Right lobe of liver (tissue), 4 donors: ENCODE results near the gene ZNF341.

Source experiments
- POLR2A ChIP-seq: fragments of 450-650 bp; IDR thresholded peaks from one replicate; pipeline ENCODE4 v1.6.1; 2017; ENCODE audit warnings: antibody characterized with exemption, mild to moderate bottlenecking
- TF ChIP-seq, protein P1 (sequence below), 4 donors: fragments of 200-600 bp in 3 of 4; fragments of 450-650 bp in 1 of 4; IDR thresholded peaks; one replicate each; pipeline versions ENCODE4 v1.5.1 to v1.8.0; 2016 to 2022; ENCODE audit warnings: antibody characterized with exemption in 4 of 4, mild to moderate bottlenecking in 2 of 4
- donor health status: DM: no; HTN: no; CAD: no.
- donor health status: DM: no; HTN: no; CAD: no.
- donor health status: DM: no; HTN: yes; CAD: no.

DNA sequence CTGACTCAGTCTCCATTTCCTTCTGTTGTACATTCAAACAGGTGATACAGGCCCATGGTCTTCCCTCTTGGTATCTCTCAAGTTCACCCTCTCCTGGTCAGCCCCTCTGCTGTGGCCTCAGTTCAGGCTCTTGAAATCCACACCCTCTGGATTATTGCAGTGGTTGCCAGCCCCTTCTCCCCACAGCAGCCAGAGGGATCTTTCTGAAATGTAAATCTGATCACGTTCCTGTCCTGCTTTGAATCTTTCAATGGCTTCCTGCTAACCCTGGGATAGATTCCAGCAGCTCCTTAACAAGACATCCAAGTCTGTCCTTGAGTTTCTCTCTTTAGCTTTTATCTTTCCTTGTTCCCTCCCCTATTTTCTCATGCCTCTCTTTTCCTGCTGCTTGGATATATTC is 101.5 kb downstream of the ZNF341 start:
- TF ChIP-seq, protein P1, sequence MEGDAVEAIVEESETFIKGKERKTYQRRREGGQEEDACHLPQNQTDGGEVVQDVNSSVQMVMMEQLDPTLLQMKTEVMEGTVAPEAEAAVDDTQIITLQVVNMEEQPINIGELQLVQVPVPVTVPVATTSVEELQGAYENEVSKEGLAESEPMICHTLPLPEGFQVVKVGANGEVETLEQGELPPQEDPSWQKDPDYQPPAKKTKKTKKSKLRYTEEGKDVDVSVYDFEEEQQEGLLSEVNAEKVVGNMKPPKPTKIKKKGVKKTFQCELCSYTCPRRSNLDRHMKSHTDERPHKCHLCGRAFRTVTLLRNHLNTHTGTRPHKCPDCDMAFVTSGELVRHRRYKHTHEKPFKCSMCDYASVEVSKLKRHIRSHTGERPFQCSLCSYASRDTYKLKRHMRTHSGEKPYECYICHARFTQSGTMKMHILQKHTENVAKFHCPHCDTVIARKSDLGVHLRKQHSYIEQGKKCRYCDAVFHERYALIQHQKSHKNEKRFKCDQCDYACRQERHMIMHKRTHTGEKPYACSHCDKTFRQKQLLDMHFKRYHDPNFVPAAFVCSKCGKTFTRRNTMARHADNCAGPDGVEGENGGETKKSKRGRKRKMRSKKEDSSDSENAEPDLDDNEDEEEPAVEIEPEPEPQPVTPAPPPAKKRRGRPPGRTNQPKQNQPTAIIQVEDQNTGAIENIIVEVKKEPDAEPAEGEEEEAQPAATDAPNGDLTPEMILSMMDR (IDR thresholded peaks at IDR 0.05), result no peak
- no peak for TF ChIP-seq POLR2A
